ENCODE measurements around the gene ADAM29.
"Not testable (repeated sequence)": the region's sequence is repeated elsewhere in the genome, so short reads cannot be mapped to it uniquely, and the experiment has no call there.

Gene ADAM29

GRCh38 chr4:174918058-174918457 is at the start of gene ADAM29:
Gene ADAM29, plus strand, starts transcription at chr4:174918358. Its CDS starts 57,168 bp downstream, at chr4:174975526.
- no peak for DNase-seq (ENCODE audit: low spot score)

GRCh38 chr4:174869339-174869738 is 48.8 kb upstream of the ADAM29 start:
- no peak for DNase-seq (ENCODE audit: low spot score)

GRCh38 chr4:174870311-174870710 is 47.8 kb upstream of the ADAM29 start:
- no peak for DNase-seq (ENCODE audit: low spot score)

GRCh38 chr4:174871407-174871806 is 46.8 kb upstream of the ADAM29 start:
- DNase-seq (ENCODE audit: low spot score), result no peak

- not testable (repeated sequence) for DNase-seq (ENCODE audit: low spot score)
Measured at GRCh38 chr4:174873146-174873545, 45.0 kb upstream of the ADAM29 start.

GRCh38 chr4:174873931-174874330 is 44.2 kb upstream of the ADAM29 start:
- DNase-seq (ENCODE audit: low spot score), result no peak

- DNase-seq (ENCODE audit: low spot score), result no peak
Measured at GRCh38 chr4:174874898-174875297, 43.3 kb upstream of the ADAM29 start.

- no peak for DNase-seq (ENCODE audit: low spot score)
Measured at GRCh38 chr4:174880001-174880400, 38.2 kb upstream of the ADAM29 start.

GRCh38 chr4:174882317-174882992 is 35.7 kb upstream of the ADAM29 start:
- no peak for DNase-seq (ENCODE audit: low spot score)

- no peak for DNase-seq (ENCODE audit: low spot score)
Measured at GRCh38 chr4:174907508-174907907, 10.7 kb upstream of the ADAM29 start.

- DNase-seq (ENCODE audit: low spot score), result no peak
Measured at GRCh38 chr4:174910271-174910670, 7.9 kb upstream of the ADAM29 start.

GRCh38 chr4:174912919-174913543 is 5.1 kb upstream of the ADAM29 start:
- no peak for DNase-seq (ENCODE audit: low spot score)

- DNase-seq (ENCODE audit: low spot score), result no peak
Measured at GRCh38 chr4:174919886-174920423, 1.8 kb downstream of the ADAM29 start.

GRCh38 chr4:174926958-174927357 is 8.8 kb downstream of the ADAM29 start:
- no peak for DNase-seq (ENCODE audit: low spot score)

GRCh38 chr4:174928174-174928573 is 10.0 kb downstream of the ADAM29 start:
- no peak for DNase-seq (ENCODE audit: low spot score)

GRCh38 chr4:174928575-174929253 is 10.6 kb downstream of the ADAM29 start:
- no peak for DNase-seq (ENCODE audit: low spot score)

GRCh38 chr4:174929346-174929745 is 11.2 kb downstream of the ADAM29 start:
- no peak for DNase-seq (ENCODE audit: low spot score)

GRCh38 chr4:174930895-174931294 is 12.7 kb downstream of the ADAM29 start:
- no peak for DNase-seq (ENCODE audit: low spot score)

- no peak for DNase-seq (ENCODE audit: low spot score)
Measured at GRCh38 chr4:174933083-174933482, 14.9 kb downstream of the ADAM29 start.

GRCh38 chr4:174934360-174934759 is 16.2 kb downstream of the ADAM29 start:
- DNase-seq (ENCODE audit: low spot score), result no peak

- DNase-seq (ENCODE audit: low spot score), result no peak
Measured at GRCh38 chr4:174935607-174936006, 17.4 kb downstream of the ADAM29 start.

- no peak for DNase-seq (ENCODE audit: low spot score)
Measured at GRCh38 chr4:174940002-174940401, 21.8 kb downstream of the ADAM29 start.

GRCh38 chr4:174946246-174946645 is 28.1 kb downstream of the ADAM29 start:
- no peak for DNase-seq (ENCODE audit: low spot score)
